Muscle of leg (tissue), 11 donors: ENCODE results near the gene CANT1. TPM values are rescaled to one million over a fixed set of nuclear protein-coding genes. Genes with fewer than 3 reads are reported as not detected.

Experiments
- DNase-seq: peaks from one replicate; pipeline ENCODE4 v3.0.0; 2013
- H3K27ac ChIP-seq: one replicate; pipeline ENCODE4 v1.5.1; 2013; ENCODE audit warnings: mild to moderate bottlenecking, low read length, control low read depth
- H3K27me3 ChIP-seq: one replicate; pipeline ENCODE4 v1.6.1; 2013; ENCODE audit warnings: low read length; ENCODE audit not compliant: control insufficient read depth, insufficient read depth
- H3K36me3 ChIP-seq: one replicate; pipeline ENCODE4 v1.6.1; 2013; ENCODE audit warnings: low read length; ENCODE audit not compliant: control insufficient read depth, insufficient read depth
- H3K4me1 ChIP-seq: one replicate; pipeline ENCODE4 v1.6.1; 2013; ENCODE audit warnings: low read length; ENCODE audit not compliant: control insufficient read depth, insufficient read depth
- H3K4me3 ChIP-seq: one replicate; pipeline ENCODE4 v1.5.1; 2013; ENCODE audit warnings: low read length, control low read depth
- H3K9me3 ChIP-seq: replicated peaks from 2 replicates; pipeline ENCODE4 v1.6.1; 2013; ENCODE audit warnings: low read depth, low read length; ENCODE audit not compliant: control insufficient read depth
- WGBS: methylation state at CpG from one replicate; pipeline ENCODE4 v1.1.5; 2013; ENCODE audit warnings: missing lambda C conversion rate; ENCODE audit not compliant: insufficient coverage; 5-methylcytosine and 5-hydroxymethylcytosine counted together
- polyA plus RNA-seq, 8 donors: library from polyadenylated mRNA; unstranded; fragments of 120-200 nt; gene quantifications; one replicate each; pipeline versions ENCODE4 v1.2.1 to v1.2.3, GENCODE V29; 2013; ENCODE audit warnings: inconsistent platforms in 1 of 8, low replicate concordance in 1 of 8; ENCODE audit not compliant: insufficient read length in 8 of 8, insufficient read depth in 1 of 8
- total RNA-seq: library from RNA; stranded (reverse); fragments of 120-200 nt; gene quantifications from one replicate; pipeline ENCODE4 v1.2.4, GENCODE V29; 2013

Gene CANT1
- total and polyA plus RNA-seq, 9 donors, result 21.7 to 41.5 (median 32.8) TPM

DNA sequence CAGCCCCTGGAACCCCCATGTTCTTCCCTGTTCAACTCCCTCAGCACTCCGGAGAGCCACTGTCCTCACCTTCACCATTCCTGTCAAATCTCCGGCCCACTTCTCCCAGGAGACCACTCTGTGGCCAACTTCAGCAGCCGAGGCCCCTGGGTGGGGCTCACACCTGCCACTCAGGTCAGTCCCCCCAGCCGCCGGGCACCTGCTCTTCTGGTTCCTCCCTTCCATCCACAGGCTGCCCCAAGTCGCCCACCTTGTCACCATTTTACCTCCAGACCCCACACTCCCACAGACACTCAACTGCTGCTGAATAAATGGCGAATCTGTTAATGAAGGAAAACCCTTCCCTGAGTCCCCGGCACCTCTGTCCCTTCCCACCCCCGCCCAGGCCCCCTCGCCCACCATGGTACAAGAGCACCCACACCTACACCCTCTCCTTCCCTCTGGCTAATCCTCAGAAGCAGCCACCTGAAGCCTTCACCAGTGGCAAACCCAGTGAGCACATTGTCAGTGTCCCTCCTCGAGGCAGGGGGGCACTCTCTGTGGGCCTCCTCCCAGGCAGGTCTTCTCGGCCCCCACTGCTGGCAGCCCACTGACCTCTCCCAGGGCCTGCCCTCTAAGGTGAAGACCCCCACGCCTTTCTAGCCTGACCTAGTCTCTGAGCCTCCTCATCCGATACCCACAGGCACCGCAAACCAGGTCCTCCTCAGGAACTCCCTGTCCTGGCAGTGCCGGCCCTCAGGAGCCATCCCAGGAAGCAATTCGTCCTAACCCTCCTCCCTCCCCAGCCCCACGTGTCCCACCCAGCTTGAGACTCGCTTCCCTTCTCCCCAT lies 8.2 kb downstream of the CANT1 start:
- DNase-seq, result no peak
- Histone ChIP-seq H3K27ac (no peak overlapping the region), H3K9me3 (no peaks in the 10 kb centered on the region), H3K4me1 (peaks cover 23% of the 10 kb centered on the region), H3K27me3 (no peaks in the 10 kb centered on the region), H3K36me3 (peaks cover 35% of the 10 kb centered on the region), H3K4me3 (no peak overlapping the region)
- WGBS, result 69% methylated on average over 18 of the region's 19 CpGs

DNA sequence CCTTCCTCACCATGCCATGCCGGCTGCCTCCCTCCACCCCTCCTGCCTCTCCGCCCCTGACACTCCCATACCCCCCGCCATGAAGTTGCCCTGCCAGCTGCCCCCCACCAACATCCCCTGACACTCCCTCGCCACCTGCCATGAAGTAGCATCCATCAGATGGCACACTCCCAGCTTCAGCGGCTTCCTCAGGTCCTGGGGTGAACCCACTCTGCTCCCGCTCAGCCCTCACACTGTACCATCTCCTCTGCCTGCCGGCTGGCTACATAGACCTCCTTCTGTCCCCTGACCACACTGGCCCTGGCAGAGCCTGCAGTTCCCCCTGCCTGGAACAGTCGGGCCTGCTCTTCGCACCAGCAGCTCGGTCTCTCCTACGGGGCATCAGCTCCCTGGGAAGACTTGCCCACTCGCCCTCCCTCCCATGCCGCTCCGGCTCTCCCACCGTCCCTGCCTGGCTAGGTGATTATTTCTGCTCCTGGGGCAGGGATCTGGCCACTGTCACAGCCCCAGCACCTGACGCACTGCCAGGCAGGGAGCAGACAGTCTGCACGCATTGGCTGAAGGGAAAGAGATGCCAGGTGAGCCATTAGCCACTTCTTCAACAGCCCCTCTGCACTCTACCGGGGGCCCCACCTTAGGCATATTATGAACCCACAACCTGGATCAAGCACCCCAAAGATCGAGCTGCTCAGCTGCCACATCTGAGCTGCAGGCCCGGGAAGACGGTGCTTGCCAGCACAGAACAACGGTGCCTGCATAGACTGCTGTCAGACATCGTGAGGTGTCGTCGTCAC lies 9.0 kb downstream of the CANT1 start:
- DNase-seq, result no peak
- Histone ChIP-seq H3K27me3 (no peaks in the 10 kb centered on the region), H3K4me1 (peaks cover 27% of the 10 kb centered on the region), H3K36me3 (peaks cover 43% of the 10 kb centered on the region), H3K27ac (no peak overlapping the region), H3K4me3 (no peak overlapping the region), H3K9me3 (no peaks in the 10 kb centered on the region)
- WGBS, result 86% methylated on average over 24 of the region's 25 CpGs

DNA sequence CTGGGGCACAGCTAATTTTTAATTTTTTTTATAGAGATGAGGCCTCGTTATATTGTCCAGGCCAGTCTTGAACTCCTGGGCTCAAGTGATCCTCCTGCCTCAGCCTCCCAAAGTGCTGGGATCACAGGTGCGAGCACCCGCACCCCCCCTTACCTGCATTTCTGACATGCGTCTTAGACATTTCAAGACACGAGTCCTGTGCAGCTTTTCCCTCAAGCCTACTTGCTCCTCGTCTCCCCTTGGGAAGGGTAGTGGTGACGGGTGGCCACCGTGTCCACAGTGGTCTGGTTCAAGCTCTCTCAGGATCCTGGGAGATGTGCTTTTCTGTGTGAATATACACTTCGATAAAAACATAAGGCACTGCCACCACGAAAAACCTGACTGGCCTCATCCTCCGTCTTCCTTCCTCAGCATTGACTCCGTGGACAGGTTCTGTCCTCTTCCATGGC lies 9.6 kb downstream of the CANT1 start:
- no peaks in the 10 kb centered on the region for H3K9me3 ChIP-seq
- peaks cover 50% of the 10 kb centered on the region for H3K36me3 ChIP-seq
- no peak overlapping the region for H3K27ac ChIP-seq
- H3K4me3 ChIP-seq, result no peak overlapping the region
- 73% methylated on average over 5 of the region's 12 CpGs for WGBS
- peaks cover 25% of the 10 kb centered on the region for H3K4me1 ChIP-seq
- H3K27me3 ChIP-seq, result no peaks in the 10 kb centered on the region
- DNase-seq, result no peak

DNA sequence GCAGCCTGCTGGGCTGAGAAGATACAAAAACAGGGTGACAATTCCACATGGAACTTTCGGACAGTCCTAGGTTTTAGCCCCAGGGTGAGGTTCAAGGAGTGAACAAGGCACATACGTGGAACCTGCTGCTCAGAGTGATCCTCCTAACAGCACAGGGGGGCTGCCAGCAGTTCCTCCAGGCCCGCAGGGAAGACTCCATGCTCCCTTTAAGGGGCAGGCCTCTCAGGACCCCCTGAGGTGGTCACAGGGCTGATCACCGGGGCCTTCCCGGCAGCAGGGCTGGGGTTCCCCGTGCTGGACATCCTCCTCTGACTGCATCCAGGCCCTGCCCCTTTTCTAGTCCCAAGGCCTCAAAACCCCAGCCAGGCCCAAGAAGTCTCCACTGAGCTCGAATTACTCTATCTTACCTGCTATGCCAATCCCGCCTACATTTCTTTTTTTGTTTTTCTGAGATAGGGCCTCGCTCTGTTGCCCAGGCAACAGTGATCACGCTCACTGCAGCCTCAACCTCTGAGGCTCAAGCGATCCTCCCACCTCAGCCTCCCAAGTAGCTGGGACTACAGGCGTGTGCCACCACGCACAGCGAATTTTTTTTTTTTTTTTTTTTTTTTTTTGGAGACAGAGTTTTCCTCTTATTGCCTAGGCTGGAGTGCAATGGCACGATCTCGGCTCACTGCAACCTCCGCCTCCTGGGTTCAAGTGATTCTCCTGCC lies 10.4 kb downstream of the CANT1 start:
- WGBS, result 74% methylated on average over 11 of the region's 17 CpGs
- H3K4me3 ChIP-seq, result no peak overlapping the region
- no peaks in the 10 kb centered on the region for H3K27me3 ChIP-seq
- peaks cover 57% of the 10 kb centered on the region for H3K36me3 ChIP-seq
- no peak for DNase-seq
- no peak overlapping the region for H3K27ac ChIP-seq
- peaks cover 25% of the 10 kb centered on the region for H3K4me1 ChIP-seq
- H3K9me3 ChIP-seq, result no peaks in the 10 kb centered on the region

DNA sequence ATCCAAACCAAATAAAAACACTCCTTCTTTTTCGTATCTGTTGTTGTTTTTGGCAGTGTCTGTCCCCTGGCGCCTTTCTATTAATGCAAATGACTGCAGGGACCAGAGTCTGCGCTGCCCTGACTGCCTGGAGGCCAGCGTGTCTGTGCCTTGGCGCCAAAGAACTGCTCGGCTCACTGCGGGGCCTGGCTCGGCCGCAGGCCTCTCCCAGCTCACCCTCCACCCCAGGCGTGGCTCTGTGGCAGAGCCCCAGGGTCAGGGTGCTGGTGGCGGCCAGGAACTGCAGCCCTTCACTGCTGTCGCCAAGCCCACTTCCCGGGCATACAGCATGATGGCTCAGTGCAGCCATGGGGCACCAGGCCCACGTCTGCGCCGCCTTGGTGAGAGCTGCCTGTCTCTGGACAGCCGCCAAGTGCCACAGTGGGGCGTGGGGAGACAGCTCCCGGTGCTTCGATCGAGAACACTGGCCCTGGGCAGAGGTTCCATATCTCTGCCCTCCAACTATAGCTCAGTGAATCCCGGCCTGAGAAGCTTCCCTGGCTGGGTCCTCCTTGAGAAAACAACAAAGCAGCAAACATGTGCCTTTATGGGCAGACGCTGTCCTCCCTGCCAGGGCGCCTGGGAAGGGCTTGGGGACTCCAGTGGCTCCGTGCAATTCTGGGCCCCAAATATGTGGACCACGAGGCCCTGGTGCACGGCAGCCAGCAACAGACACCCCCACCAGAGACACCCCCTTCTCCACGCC lies 11.1 kb downstream of the CANT1 start:
- Histone ChIP-seq H3K27ac (no peak overlapping the region), H3K4me1 (peaks cover 25% of the 10 kb centered on the region), H3K27me3 (no peaks in the 10 kb centered on the region), H3K9me3 (no peaks in the 10 kb centered on the region), H3K4me3 (no peak overlapping the region), H3K36me3 (peaks cover 64% of the 10 kb centered on the region)
- 80% methylated on average over 23 of the region's 28 CpGs for WGBS
- no peak for DNase-seq

DNA sequence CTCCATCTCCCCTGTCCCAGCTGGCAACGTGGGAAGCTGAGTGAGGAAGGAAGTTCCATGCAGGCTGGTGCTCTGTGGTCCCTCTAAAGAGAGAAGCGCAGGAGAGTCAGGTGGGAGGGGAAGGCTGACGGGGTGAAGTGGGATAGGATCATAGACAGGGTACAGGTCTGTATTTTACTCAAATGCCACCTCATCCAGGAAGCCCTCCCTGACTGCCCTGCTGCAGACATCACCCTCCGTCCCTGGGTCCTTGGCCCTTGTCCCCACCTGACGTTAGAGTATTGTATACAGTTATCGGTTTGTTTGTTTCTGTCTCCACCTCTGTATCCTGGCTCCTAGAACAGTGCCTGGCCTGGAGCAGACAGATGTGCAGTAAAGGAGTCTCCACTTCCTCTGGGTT lies 11.7 kb downstream of the CANT1 start:
- 82% methylated on average over 3 of the region's 6 CpGs for WGBS
- no peak for DNase-seq

DNA sequence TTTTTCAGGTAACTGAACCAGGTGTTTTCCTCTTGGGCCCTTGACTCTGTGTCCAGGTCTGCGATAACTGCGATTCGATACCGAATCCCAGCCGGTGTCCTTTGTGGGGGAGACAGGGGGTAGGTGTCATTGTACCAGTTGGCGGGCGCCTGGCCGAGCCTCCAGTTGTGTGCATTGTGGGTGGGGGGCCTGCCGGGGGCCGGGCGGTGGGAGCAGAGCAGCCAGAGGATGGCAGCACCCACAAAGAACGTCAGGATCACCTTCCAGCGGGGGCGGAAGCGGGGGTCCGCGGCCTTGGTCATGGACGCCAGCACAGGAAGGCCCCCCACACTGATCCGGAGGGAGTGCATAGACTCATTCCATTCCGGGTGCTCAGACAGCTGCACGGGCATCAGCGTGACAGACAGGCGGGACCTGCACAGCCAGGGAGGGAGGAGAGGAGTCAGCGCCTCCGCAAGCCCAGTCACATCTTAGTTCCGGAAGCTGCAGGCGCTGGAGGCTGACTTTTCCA lies 12.3 kb downstream of the CANT1 start:
- Histone ChIP-seq H3K36me3 (peaks cover 72% of the 10 kb centered on the region), H3K4me3 (no peak overlapping the region), H3K4me1 (peaks cover 25% of the 10 kb centered on the region), H3K9me3 (no peaks in the 10 kb centered on the region), H3K27ac (no peak overlapping the region), H3K27me3 (no peaks in the 10 kb centered on the region)
- 81% methylated on average over 18 of the region's 27 CpGs for WGBS
- no peak for DNase-seq

More for the DNA sequence above, 11.7 kb downstream of the CANT1 start:
- H3K27ac ChIP-seq, result no peak overlapping the region
- H3K9me3 ChIP-seq, result no peaks in the 10 kb centered on the region
- H3K4me1 ChIP-seq, result peaks cover 25% of the 10 kb centered on the region
- no peak overlapping the region for H3K4me3 ChIP-seq
- H3K27me3 ChIP-seq, result no peaks in the 10 kb centered on the region
- H3K36me3 ChIP-seq, result peaks cover 70% of the 10 kb centered on the region

DNA sequence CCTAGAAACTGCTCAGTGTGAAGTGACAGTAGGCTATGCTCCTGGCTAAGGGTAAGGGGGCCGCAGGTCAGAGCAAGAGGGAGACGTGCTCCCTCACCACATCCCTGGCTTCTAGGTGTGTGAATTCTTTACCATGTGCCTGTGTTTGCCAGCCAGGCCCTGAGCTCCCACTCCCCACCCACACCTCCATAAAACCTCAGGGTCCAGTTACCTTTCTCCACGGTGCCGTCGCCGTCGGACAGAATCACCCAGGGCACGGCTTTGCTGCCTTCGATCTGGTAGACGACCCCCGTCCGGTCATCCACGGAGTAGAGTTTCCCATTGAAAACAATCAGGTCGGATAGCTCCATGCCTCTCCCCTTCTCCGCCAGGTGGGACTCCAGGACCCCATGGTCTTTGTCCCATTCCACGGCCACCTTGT lies 12.8 kb downstream of the CANT1 start:
- Histone ChIP-seq H3K9me3 (no peaks in the 10 kb centered on the region), H3K36me3 (peaks cover 71% of the 10 kb centered on the region), H3K27ac (no peak overlapping the region), H3K4me1 (peaks cover 25% of the 10 kb centered on the region), H3K4me3 (no peak overlapping the region), H3K27me3 (no peaks in the 10 kb centered on the region)
- no peak for DNase-seq
- 87% methylated on average over 14 of the region's 16 CpGs for WGBS

DNA sequence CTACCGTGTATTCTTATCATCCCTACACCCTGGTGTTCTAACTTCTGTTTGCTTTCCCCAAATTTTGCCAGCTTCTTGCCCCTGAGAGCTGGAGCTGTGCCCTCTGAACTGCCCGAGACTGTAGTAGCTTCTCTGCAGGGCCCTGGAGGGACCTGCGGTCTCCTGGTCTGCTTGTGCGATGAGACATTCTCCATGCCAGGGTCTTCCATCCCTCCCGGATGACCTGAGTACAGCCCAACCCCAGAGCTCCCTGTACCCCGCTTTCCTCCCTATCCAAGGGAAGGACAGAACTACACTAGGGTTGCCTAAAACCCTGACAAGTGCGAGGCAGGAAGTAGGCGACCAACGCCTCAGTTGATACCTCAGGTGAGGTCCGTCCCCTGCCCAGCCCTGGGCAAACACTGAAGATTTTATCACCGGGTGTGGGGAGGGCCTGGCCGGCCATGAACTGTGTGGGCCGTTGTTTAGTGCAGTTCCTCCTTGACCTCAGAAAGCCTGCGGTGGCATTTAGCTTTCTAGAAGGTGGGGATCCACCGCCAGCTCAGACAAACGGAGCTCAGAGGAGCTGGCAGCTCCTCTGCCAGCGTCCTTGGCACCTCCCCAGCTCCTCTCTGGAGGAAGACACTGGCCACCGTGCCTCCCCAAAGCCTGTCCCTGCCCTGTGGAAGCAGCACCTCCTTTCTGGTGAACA lies 13.7 kb downstream of the CANT1 start:
- DNase-seq, result no peak
- peaks cover 80% of the 10 kb centered on the region for H3K36me3 ChIP-seq
- H3K27me3 ChIP-seq, result no peaks in the 10 kb centered on the region
- H3K4me1 ChIP-seq, result peaks cover 25% of the 10 kb centered on the region
- 76% methylated on average over 18 of the region's 18 CpGs for WGBS
- H3K27ac ChIP-seq, result no peak overlapping the region
- no peak overlapping the region for H3K4me3 ChIP-seq
- no peaks in the 10 kb centered on the region for H3K9me3 ChIP-seq
